Adrenal gland (tissue), 12 donors: ENCODE results near the gene CFAP45. TPM values are rescaled to one million over a fixed set of nuclear protein-coding genes. Genes with fewer than 3 reads are reported as not detected.

Experiments used
- DNase-seq, 7 donors: peaks; one replicate each; pipeline ENCODE4 v3.0.0-alpha.2; 2019 to 2020
- H3K27ac ChIP-seq, 5 donors: fragments of 200-600 bp; sonication (generic) in 4 of 5; 1 replicate in 3 of 5; 2 replicates in 2 of 5; pipeline versions ENCODE4 v1.5.1 to v1.8.0; 2016 to 2020; ENCODE audit warnings: mild to moderate bottlenecking in 1 of 5
- H3K27me3 ChIP-seq: fragments of 200-600 bp; 2 replicates; pipeline ENCODE4 v1.8.0; 2021
- H3K36me3 ChIP-seq, 2 donors: fragments of 200-600 bp; replicated peaks in 1 of 2; 1 replicate in 1 of 2; 2 replicates in 1 of 2; pipeline versions ENCODE4 v1.5.1 to v1.8.0; 2018 to 2022
- H3K4me1 ChIP-seq, 2 donors: fragments of 200-600 bp; replicated peaks in 1 of 2; 1 replicate in 1 of 2; 2 replicates in 1 of 2; pipeline versions ENCODE4 v1.5.1 to v1.8.0; 2018 to 2021
- H3K4me3 ChIP-seq, 4 donors: fragments of 200-600 bp; sonication (generic) in 3 of 4; one replicate each; pipeline ENCODE4 v1.5.1; 2016 to 2018
- H3K9me3 ChIP-seq, 3 donors: fragments of 200-600 bp; sonication (generic) in 1 of 3; replicated peaks in 1 of 3; 1 replicate in 2 of 3; 2 replicates in 1 of 3; pipeline versions ENCODE4 v1.5.1 to v1.8.0; 2016 to 2021
- CTCF ChIP-seq, 6 experiments: fragments of 450-650 bp in 4 of 6; fragments of 200-600 bp in 2 of 6; sonication (generic) in 1 of 6; IDR thresholded peaks; 1 replicate in 5 of 6; 2 replicates in 1 of 6; pipeline versions ENCODE4 v1.5.1 to v1.8.0; 2016 to 2021; ENCODE audit warnings: antibody characterized with exemption in 6 of 6, mild to moderate bottlenecking in 2 of 6, moderate library complexity in 1 of 6
- POLR2A ChIP-seq, 2 donors: fragments of 450-650 bp; IDR thresholded peaks; one replicate each; pipeline ENCODE4 v1.6.1; 2017; ENCODE audit warnings: antibody characterized with exemption in 2 of 2, mild to moderate bottlenecking in 2 of 2, moderate library complexity in 1 of 2
- WGBS, 4 donors: extraction: QIAGEN DNeasy Blood & Tissue Kit in 2 of 4; methylation state at CpG; one replicate each; pipeline versions ENCODE4 v1.1.5 to v1.1.7; 2013 to 2017; 5-methylcytosine and 5-hydroxymethylcytosine counted together
- intact Hi-C, 2 donors: fragments of 100-400 bp; cut with DNase I; formaldehyde crosslinking; loops; one replicate each; pipeline versions ENCODE4 v1.14.1 to v1.15.0; 2022 to 2023
- polyA plus RNA-seq, 3 donors: library from polyadenylated mRNA; stranded (reverse); fragments of 200-250 nt in 2 of 3; fragments of 350-450 nt in 1 of 3; fragmentation: Illumina TruSeq in 1 of 3; extraction: RNeasy Lipid Tissue Mini Kit (QIAGEN cat#74804) in 1 of 3; gene quantifications; one replicate each; pipeline ENCODE4 v1.2.3, GENCODE V29; 2013 to 2014
- total RNA-seq, 9 donors: library from RNA; depleted of rRNA in 4 of 9; stranded (reverse); fragments of >200 nt in 4 of 9; fragments of 120-200 nt in 1 of 9; fragmentation: NEBNext Ultra II Directional in 1 of 9; extraction: Animal tissue kit (Norgen Biotek cat#: 25700) in 1 of 9; gene quantifications; one replicate each; pipeline versions ENCODE4 v1.1.0 to v1.2.4, GENCODE V29; 2013 to 2023
- donor health status: healthy with polysubstance abuse.
- donor health status: Bipolar disorder and iron deficiency.
- donor health status: DM: yes; HTN: yes; CAD: no.
- donor health status: DM: no; HTN: no; CAD: no.
- donor health status: DM: no; HTN: no; CAD: no.
- donor health status: DM: yes; HTN: yes; CAD: no.

CFAP45 gene
- total and polyA plus RNA-seq, 12 donors: 0.14 to 0.81 (median 0.35) TPM; not detected in 6

DNA sequence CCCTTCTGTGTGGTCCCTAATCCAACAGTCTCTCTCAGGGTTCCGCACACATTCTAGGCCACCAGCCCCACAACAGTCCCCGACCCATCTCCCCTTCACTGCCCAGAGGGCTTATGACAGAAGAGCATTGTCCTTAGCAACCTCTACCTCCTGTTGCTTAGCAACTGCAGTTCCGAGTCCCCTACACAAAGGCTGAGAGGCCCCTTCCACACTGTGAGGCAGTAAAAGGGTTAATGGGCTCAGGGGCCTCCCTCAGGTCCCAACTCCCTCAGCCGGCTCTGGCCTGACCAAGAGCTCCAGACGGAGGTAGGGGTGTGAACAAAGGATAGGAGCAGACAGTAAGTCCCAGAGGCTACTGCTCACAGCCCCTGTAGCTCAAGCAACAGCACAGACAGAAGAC, 41.2 kb upstream of the CFAP45 start:
- TF ChIP-seq POLR2A (IDR thresholded peaks at IDR 0.05): no peak
- no peak for TF ChIP-seq CTCF (IDR thresholded peaks at IDR 0.05)
- H3K27ac ChIP-seq: no peak overlapping the region
- H3K36me3 ChIP-seq: no peaks in the 10 kb centered on the region
- H3K4me3 ChIP-seq: no peak overlapping the region
- H3K4me1 ChIP-seq: peaks cover 0 to 12% of the 10 kb centered on the region in 2 donors
- no peak for DNase-seq
- H3K27me3 ChIP-seq: peaks cover 31% of the 10 kb centered on the region
- intact Hi-C loops: loop anchor here in 1 of 2 donors (10.0 kb wide), 1 partner anchor 154 kb away; the partner anchor contains the start of gene IGSF8
- H3K9me3 ChIP-seq: no peaks in the 10 kb centered on the region
- 78 to 85% (median 80%) methylated on average over 3 to 5 of the region's 5 CpGs for WGBS, 4 donors

- intact Hi-C loops: loop anchor here in 1 of 2 donors (10.0 kb wide), 1 partner anchor 155 kb away; the partner anchor contains the start of gene IGSF8
- Histone ChIP-seq H3K4me3 (no peak overlapping the region), H3K4me1 (peaks cover 0 to 5% of the 10 kb centered on the region in 2 donors), H3K27ac (no peak overlapping the region), H3K9me3 (no peaks in the 10 kb centered on the region), H3K27me3 (peaks cover 24% of the 10 kb centered on the region), H3K36me3 (no peaks in the 10 kb centered on the region)
- TF ChIP-seq POLR2A (IDR thresholded peaks at IDR 0.05) (no peak), CTCF (IDR thresholded peaks at IDR 0.05) (no peak)
- 89 to 97% (median 94%) methylated on average over 9 to 11 of the region's 11 CpGs for WGBS, 4 donors
- DNase-seq: no peak
Measured at GRCh38 chr1:159940006-159940620, 40.1 kb upstream of the CFAP45 start.

- no peak for DNase-seq
- Histone ChIP-seq H3K27me3 (peaks cover 23% of the 10 kb centered on the region), H3K9me3 (no peaks in the 10 kb centered on the region), H3K4me3 (no peak overlapping the region), H3K36me3 (no peaks in the 10 kb centered on the region), H3K27ac (no peak overlapping the region), H3K4me1 (peaks cover 0 to 5% of the 10 kb centered on the region in 2 donors)
- intact Hi-C loops: loop anchor here in 1 of 2 donors (10.0 kb wide), 1 partner anchor 155 kb away; the partner anchor contains the start of gene IGSF8
- no peak for TF ChIP-seq POLR2A (IDR thresholded peaks at IDR 0.05)
- TF ChIP-seq CTCF (IDR thresholded peaks at IDR 0.05): no peak
- WGBS, 4 donors: 89 to 93% (median 90%) methylated on average over 3 of the region's 3 CpGs
Measured at GRCh38 chr1:159939678-159940002, 39.7 kb upstream of the CFAP45 start.

- Histone ChIP-seq H3K27ac (no peak overlapping the region), H3K4me3 (no peak overlapping the region), H3K36me3 (no peaks in the 10 kb centered on the region), H3K4me1 (peaks cover 0 to 5% of the 10 kb centered on the region in 2 donors), H3K9me3 (no peaks in the 10 kb centered on the region), H3K27me3 (peaks cover 22% of the 10 kb centered on the region)
- DNase-seq: no peak
- no peak for TF ChIP-seq CTCF (IDR thresholded peaks at IDR 0.05)
- no peak for TF ChIP-seq POLR2A (IDR thresholded peaks at IDR 0.05)
- WGBS, 4 donors: 82 to 84% (median 83%) methylated on average over 6 of the region's 6 CpGs
- intact Hi-C loops: no loop called here
Measured at GRCh38 chr1:159938905-159939677, 39.1 kb upstream of the CFAP45 start.
